HL-60 (cell line): Measurements from ENCODE around the gene ZNF575.

Source experiments
- DNase-seq, 2 experiments: peaks; one replicate each; pipeline ENCODE4 v3.0.0-alpha.2; 2010 to 2020; ENCODE audit warnings: low read depth in 1 of 2, low spot score in 1 of 2
- H3K27ac ChIP-seq: fragments of 250-450 bp; sonication (Bioruptor Pico); replicated peaks from 2 replicates; pipeline ENCODE4 v1.5.1; 2020; ENCODE audit warnings: mild to moderate bottlenecking, moderate library complexity
- H3K27me3 ChIP-seq: fragments of 250-450 bp; sonication (Bioruptor Pico); 2 replicates; pipeline ENCODE4 v1.5.1; 2021; ENCODE audit warnings: mild to moderate bottlenecking, moderate library complexity; ENCODE audit not compliant: insufficient read depth, poor library complexity, severe bottlenecking
- H3K4me3 ChIP-seq: replicated peaks from 2 replicates; pipeline ENCODE4 v1.5.1; 2011; ENCODE audit warnings: mild to moderate bottlenecking, control low read depth, low read length; ENCODE audit not compliant: insufficient read depth
- CTCF ChIP-seq: IDR thresholded peaks from one replicate; pipeline ENCODE4 v1.5.1; 2011; ENCODE audit warnings: low read length, control low read depth, inconsistent platforms; ENCODE audit not compliant: insufficient read depth
- GABPA ChIP-seq: IDR thresholded peaks from 2 replicates; pipeline ENCODE4 v1.6.1; 2012; ENCODE audit warnings: low read depth
- POLR2AphosphoS5 ChIP-seq: IDR thresholded peaks from 2 replicates; pipeline ENCODE4 v1.6.1; 2012; ENCODE audit warnings: low read depth
- REST ChIP-seq: IDR thresholded peaks from 2 replicates; pipeline ENCODE4 v1.6.1; 2012; ENCODE audit warnings: low read depth; ENCODE audit not compliant: insufficient replicate concordance
- SPI1 ChIP-seq: IDR thresholded peaks from 2 replicates; pipeline ENCODE4 v1.6.1; 2012; ENCODE audit warnings: low read depth, mild to moderate bottlenecking, borderline replicate concordance

Gene ZNF575

GRCh38 chr19:43527860-43528622 lies 4.9 kb upstream of the ZNF575 start:
- Histone ChIP-seq H3K27me3 (no peaks in the 10 kb centered on the region), H3K4me3 (no peak overlapping the region), H3K27ac (no peak overlapping the region)
- TF ChIP-seq CTCF (no peak), REST (no peak), POLR2AphosphoS5 (no peak), SPI1 (no peak), GABPA (no peak)
- DNase-seq, result no peak

- DNase-seq, result no peak
- peak overlapping the region; percentile 72 for H3K4me3 ChIP-seq
- peak overlapping the region; percentile 48 for H3K27ac ChIP-seq
- TF ChIP-seq SPI1 (no peak), GABPA (no peak), REST (no peak), CTCF (no peak), POLR2AphosphoS5 (no peak)
- H3K27me3 ChIP-seq, result no peaks in the 10 kb centered on the region
Observed at GRCh38 chr19:43532571-43532961, 422 bp upstream of the ZNF575 start.

- Histone ChIP-seq H3K27me3 (no peaks in the 10 kb centered on the region), H3K27ac (peak overlapping the region; percentile 41), H3K4me3 (peak overlapping the region; percentile 72)
- TF ChIP-seq SPI1 (no peak), GABPA (no peak), POLR2AphosphoS5 (no peak), CTCF (no peak), REST (no peak)
- peak; percentile 76 to 88 for DNase-seq
Observed at GRCh38 chr19:43533546-43534304, 737 bp downstream of the ZNF575 start.
